ENCODE data around the gene FAM174C.

GRCh38 chr19:1295169-1296012 is 20.1 kb downstream of the FAM174C start:
- TF ChIP-seq, protein P1, sequence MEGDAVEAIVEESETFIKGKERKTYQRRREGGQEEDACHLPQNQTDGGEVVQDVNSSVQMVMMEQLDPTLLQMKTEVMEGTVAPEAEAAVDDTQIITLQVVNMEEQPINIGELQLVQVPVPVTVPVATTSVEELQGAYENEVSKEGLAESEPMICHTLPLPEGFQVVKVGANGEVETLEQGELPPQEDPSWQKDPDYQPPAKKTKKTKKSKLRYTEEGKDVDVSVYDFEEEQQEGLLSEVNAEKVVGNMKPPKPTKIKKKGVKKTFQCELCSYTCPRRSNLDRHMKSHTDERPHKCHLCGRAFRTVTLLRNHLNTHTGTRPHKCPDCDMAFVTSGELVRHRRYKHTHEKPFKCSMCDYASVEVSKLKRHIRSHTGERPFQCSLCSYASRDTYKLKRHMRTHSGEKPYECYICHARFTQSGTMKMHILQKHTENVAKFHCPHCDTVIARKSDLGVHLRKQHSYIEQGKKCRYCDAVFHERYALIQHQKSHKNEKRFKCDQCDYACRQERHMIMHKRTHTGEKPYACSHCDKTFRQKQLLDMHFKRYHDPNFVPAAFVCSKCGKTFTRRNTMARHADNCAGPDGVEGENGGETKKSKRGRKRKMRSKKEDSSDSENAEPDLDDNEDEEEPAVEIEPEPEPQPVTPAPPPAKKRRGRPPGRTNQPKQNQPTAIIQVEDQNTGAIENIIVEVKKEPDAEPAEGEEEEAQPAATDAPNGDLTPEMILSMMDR (IDR thresholded peaks at IDR 0.05): no peak
- no peak for TF ChIP-seq EP300 (IDR thresholded peaks at IDR 0.05)
